Naive B cell (primary cell): Measurements from ENCODE around the gene BROX. TPM values are rescaled to one million over a fixed set of nuclear protein-coding genes. Genes with fewer than 3 reads are reported as not detected.
A peak's percentile ranks its signal among the peaks of the same experiment; 100 is the strongest.

Experiments used
- ATAC-seq, 2 donors: fragments of 150-1000 bp; cut with Tn5 transposase; 2 replicates each; pipeline ENCODE4 v1.10.0; 2021; ENCODE audit warnings: low read depth in 2 of 2, mild to moderate bottlenecking in 2 of 2, moderate library complexity in 2 of 2
- DNase-seq: peaks from one replicate; pipeline ENCODE4 v3.0.0; 2022
- H3K27ac Mint-ChIP-seq, 6 donors: one replicate each; pipeline ENCODE4 v1.8.0; 2020 to 2022; ENCODE audit warnings: mild to moderate bottlenecking in 6 of 6, mixed read lengths in 6 of 6, moderate library complexity in 5 of 6, inconsistent platforms in 2 of 6
- H3K27me3 Mint-ChIP-seq, 3 donors: one replicate each; pipeline ENCODE4 v1.8.0; 2021 to 2022; ENCODE audit warnings: mixed read lengths in 3 of 3, mild to moderate bottlenecking in 1 of 3
- H3K36me3 Mint-ChIP-seq, 2 donors: one replicate each; pipeline ENCODE4 v1.8.0; 2020 to 2022; ENCODE audit warnings: mixed read lengths in 2 of 2, inconsistent platforms in 1 of 2, mild to moderate bottlenecking in 1 of 2
- H3K4me1 Mint-ChIP-seq, 3 donors: one replicate each; pipeline ENCODE4 v1.8.0; 2020 to 2022; ENCODE audit warnings: mixed read lengths in 3 of 3, inconsistent platforms in 1 of 3, mild to moderate bottlenecking in 1 of 3, moderate library complexity in 1 of 3
- H3K4me3 Mint-ChIP-seq, 8 donors: one replicate each; pipeline ENCODE4 v1.8.0; 2020 to 2022; ENCODE audit warnings: mild to moderate bottlenecking in 8 of 8, mixed read lengths in 8 of 8, moderate library complexity in 8 of 8, inconsistent platforms in 2 of 8
- H3K9me3 Mint-ChIP-seq, 7 donors: one replicate each; pipeline ENCODE4 v1.8.0; 2020 to 2022; ENCODE audit warnings: mixed read lengths in 7 of 7, mild to moderate bottlenecking in 5 of 7, inconsistent platforms in 2 of 7, moderate library complexity in 1 of 7
- polyA plus RNA-seq, 6 donors: library from polyadenylated mRNA; unstranded; fragments of 300-500 nt; fragmentation: Illumina TruSeq; gene quantifications; one replicate each; pipeline ENCODE4 v1.2.3, GENCODE V29; 2021; ENCODE audit warnings: low read depth in 6 of 6

The BROX gene
- polyA plus RNA-seq, 6 donors from 2014 or later = 12.1 to 19.0 (median 14.7) TPM

DNA sequence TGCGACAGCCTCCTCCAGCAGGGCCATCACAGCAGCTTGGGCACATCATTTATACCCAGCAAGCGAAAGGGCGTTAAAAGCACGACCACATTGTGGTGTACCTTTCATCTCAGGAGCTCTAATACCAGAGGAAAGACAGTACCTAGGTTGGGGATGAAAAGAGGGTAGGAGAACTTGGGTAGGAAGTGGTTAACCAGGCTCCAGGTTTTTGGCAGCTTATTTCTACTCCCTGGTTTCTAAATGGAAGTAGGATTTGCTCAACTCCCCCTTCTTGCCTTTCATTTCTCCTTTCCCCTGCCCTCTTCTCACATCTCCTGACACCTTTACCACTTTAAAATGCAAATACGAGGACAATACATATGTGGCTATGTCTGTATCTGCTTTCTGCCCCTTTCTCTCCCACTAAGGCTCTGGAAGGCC lies 54.8 kb downstream of the BROX start:
- H3K27ac Mint-ChIP-seq = peak overlapping the region in 5 of 6 donors; percentile 21 to 93 (median 74)
- no peaks in the 10 kb centered on the region for H3K27me3 Mint-ChIP-seq
- peaks cover 0 to 29% (median 14%) of the 10 kb centered on the region in 7 donors for H3K9me3 Mint-ChIP-seq
- no peak for DNase-seq
- H3K4me3 Mint-ChIP-seq = peak overlapping the region in 1 of 8 donors; percentile 41
- peaks cover 9 to 16% of the 10 kb centered on the region in 2 donors for H3K36me3 Mint-ChIP-seq
- ATAC-seq = no peak
- peaks cover 30 to 46% (median 46%) of the 10 kb centered on the region in 3 donors for H3K4me1 Mint-ChIP-seq

DNA sequence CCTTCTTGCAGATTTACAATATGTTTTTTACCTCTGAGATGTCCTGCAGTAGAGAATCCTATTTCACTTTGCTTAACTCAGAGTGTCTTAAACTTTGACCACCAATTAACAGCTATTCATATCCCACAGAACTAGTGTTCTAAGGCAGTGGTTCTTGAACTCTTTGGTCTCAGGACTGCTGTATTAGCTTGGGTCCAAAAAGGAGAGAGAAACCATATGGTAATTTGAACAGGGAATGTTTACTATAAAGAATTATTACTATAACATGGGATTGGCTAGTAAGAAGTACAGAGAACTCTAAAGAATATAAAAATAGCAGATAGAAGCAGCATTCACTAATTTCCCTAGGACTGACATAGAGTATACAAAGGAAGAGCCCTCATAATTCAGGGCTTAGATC lies 56.2 kb downstream of the BROX start:
- no peak for ATAC-seq
- no peak for DNase-seq
- Mint-ChIP-seq H3K27ac (peak overlapping the region in 2 of 6 donors; percentile 57 to 74), H3K4me3 (peak overlapping the region in 1 of 8 donors; percentile 15), H3K4me1 (peaks cover 42 to 60% (median 60%) of the 10 kb centered on the region in 3 donors), H3K36me3 (peaks cover 9 to 16% of the 10 kb centered on the region in 2 donors), H3K9me3 (peaks cover 0 to 29% (median 14%) of the 10 kb centered on the region in 7 donors), H3K27me3 (no peaks in the 10 kb centered on the region)

DNA sequence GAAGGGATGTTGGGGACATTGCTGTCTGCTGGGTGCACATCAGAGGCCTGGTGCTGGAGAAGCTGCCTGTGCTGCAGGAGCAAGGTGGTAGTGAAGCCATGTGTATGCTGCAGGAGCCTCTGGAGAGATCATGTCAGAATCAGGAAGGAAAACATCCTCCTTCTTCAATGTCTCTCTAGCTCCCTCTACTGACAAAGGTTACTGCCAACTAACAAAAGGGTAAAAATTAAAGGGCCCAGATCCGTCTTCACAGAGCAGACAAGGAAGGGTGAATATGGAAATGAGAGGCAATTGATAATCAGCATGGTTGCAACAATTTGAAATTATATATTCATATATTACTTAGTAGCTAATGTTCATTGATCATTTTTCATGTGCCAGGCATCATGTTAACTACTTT lies 56.8 kb downstream of the BROX start:
- H3K36me3 Mint-ChIP-seq = peaks cover 9 to 16% of the 10 kb centered on the region in 2 donors
- ATAC-seq (no peak), DNase-seq (no peak)
- H3K9me3 Mint-ChIP-seq = peaks cover 0 to 29% (median 13%) of the 10 kb centered on the region in 7 donors
- H3K4me3 Mint-ChIP-seq = peak overlapping the region in 1 of 8 donors; percentile 45
- peak overlapping the region in 2 of 6 donors; percentile 36 to 74 for H3K27ac Mint-ChIP-seq
- no peaks in the 10 kb centered on the region for H3K27me3 Mint-ChIP-seq
- H3K4me1 Mint-ChIP-seq = peaks cover 42 to 63% (median 58%) of the 10 kb centered on the region in 3 donors

DNA sequence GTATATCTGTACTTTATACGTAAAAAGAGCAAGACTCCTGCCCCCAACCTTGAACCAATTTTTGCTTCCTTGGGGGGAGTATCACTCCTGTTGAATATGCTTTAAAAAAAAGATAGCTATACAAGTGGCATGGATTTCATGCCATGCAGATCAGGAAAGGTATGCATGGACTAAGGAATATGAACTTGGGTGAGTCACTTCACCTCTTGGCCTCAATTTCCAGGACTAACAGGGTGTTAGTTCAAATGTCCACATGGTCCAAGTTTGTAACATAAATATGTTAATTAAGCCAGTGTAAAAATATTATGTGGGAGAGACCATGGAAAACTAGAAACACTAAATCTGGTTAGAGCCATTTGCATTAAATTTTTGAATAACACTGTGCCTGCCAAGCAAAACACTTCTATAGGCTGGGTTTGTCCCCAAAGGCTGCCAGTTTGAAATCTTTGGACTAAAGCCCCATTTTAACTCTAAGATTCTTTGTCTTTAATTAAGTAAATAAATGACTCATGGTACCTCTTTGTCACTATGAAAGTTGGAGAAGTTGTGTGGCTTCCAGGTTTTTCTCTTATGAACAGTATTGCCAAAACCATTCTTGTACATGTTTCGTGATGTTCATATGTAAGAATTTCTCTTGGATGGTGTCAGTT lies 57.7 kb downstream of the BROX start:
- Mint-ChIP-seq H3K36me3 (peaks cover 9 to 16% of the 10 kb centered on the region in 2 donors), H3K4me1 (peaks cover 50 to 68% (median 65%) of the 10 kb centered on the region in 3 donors), H3K4me3 (peak overlapping the region in 6 of 8 donors; percentile 21 to 79 (median 35)), H3K9me3 (peaks cover 0 to 28% (median 13%) of the 10 kb centered on the region in 7 donors), H3K27ac (peak overlapping the region in 4 of 6 donors; percentile 0 to 94 (median 76)), H3K27me3 (no peaks in the 10 kb centered on the region)
- DNase-seq (no peak), ATAC-seq (no peak)

DNA sequence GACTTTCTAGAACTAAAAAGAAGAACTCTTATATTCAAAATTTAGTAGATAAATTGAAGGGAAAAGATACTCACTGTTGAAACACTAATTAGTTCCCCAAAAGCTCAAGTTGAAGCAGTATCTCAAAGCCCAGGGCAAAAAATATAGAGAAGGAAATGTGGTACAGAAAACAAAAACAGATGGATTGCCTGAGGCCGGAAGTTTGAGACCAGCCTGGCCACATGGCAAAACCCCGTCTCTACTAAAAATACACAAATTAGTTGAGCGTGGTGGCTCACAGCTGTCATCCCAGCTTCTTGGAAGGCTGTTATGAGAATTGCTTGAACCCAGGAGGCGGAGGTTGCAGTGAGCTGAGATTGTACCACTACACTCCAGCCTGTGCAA lies 60.6 kb downstream of the BROX start:
- Mint-ChIP-seq H3K4me1 (peaks cover 41 to 69% (median 61%) of the 10 kb centered on the region in 3 donors), H3K9me3 (peaks cover 0 to 26% (median 11%) of the 10 kb centered on the region in 7 donors), H3K27me3 (no peaks in the 10 kb centered on the region), H3K36me3 (peaks cover 9 to 13% of the 10 kb centered on the region in 2 donors), H3K4me3 (peak overlapping the region; percentile 46 to 94 (median 86)), H3K27ac (peak overlapping the region; percentile 90 to 99 (median 96))
- ATAC-seq (peak; percentile 80), DNase-seq (peak; percentile 76)

DNA sequence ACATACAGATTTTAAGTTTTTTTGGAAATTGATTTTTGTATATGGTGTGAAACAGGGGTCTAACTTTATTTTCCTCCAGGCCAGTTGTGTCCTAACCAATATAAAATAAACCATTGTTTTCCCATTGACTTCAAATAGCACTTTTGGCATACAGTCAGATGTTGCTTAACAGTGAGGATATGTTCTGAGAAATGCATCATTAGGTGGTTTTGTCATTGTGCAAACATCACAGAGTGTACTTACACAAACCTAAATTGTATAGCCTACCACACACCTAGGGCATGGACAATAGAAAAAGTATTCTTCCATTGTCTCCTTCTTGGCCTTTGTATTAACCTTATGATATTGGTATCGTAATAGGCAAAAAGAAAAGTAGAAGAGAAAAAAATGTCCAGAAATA lies 65.1 kb downstream of the BROX start:
- DNase-seq = no peak
- no peak overlapping the region for H3K4me3 Mint-ChIP-seq

DNA sequence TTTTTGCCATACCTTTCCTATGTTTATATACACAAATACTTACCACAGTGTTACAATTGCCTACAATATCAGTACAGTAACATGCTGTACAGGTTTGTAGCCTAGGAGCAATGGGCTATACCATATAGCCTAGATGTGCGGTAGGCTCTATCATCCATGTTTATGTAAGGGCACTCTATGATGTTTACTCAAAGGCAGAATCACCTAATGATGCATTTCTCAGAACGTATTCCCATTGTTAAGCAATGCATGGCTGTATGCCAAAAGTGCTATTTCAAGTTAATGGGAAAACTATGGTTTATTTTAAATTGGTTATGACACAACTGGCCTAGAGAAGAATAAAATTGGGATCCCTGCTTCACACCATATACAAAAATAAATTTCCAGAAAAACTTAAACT lies 65.6 kb downstream of the BROX start:
- no peak for ATAC-seq
- H3K27ac Mint-ChIP-seq = no peak overlapping the region
- no peak for DNase-seq
- no peaks in the 10 kb centered on the region for H3K27me3 Mint-ChIP-seq
- H3K36me3 Mint-ChIP-seq = no peaks in the 10 kb centered on the region
- peaks cover 0 to 7% (median 1%) of the 10 kb centered on the region in 7 donors for H3K9me3 Mint-ChIP-seq
- H3K4me1 Mint-ChIP-seq = peaks cover 24 to 36% (median 28%) of the 10 kb centered on the region in 3 donors
- H3K4me3 Mint-ChIP-seq = no peak overlapping the region

More for the DNA sequence above, 65.1 kb downstream of the BROX start:
- no peak overlapping the region for H3K27ac Mint-ChIP-seq
- peaks cover 27 to 41% (median 34%) of the 10 kb centered on the region in 3 donors for H3K4me1 Mint-ChIP-seq
- no peaks in the 10 kb centered on the region for H3K36me3 Mint-ChIP-seq
- no peaks in the 10 kb centered on the region for H3K27me3 Mint-ChIP-seq
- peaks cover 0 to 7% (median 1%) of the 10 kb centered on the region in 7 donors for H3K9me3 Mint-ChIP-seq
- no peak for ATAC-seq

DNA sequence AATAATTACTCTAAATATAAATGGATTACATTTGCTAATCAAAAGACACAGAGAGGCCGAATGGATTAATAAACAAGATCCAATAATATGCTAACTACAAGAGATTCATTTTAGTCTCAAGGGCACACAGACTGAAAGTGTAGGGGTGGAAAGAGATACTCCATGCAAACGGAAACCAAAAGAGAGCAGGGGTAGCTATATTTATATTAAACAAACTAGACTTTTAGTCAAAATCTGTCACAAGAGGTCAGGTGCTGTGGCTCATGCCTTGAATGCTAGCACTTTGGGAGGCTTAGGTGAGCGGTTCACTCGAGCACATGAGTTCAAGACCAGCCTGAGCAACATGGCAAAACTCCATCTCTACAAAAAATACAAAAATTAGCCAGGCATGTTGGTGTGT lies 68.9 kb downstream of the BROX start:
- no peaks in the 10 kb centered on the region for H3K36me3 Mint-ChIP-seq
- no peak overlapping the region for H3K4me3 Mint-ChIP-seq
- DNase-seq (no peak), ATAC-seq (no peak)
- H3K4me1 Mint-ChIP-seq = peaks cover 25 to 47% (median 32%) of the 10 kb centered on the region in 3 donors
- H3K9me3 Mint-ChIP-seq = peaks cover 0 to 5% (median 0%) of the 10 kb centered on the region in 7 donors
- H3K27ac Mint-ChIP-seq = no peak overlapping the region
- no peaks in the 10 kb centered on the region for H3K27me3 Mint-ChIP-seq

DNA sequence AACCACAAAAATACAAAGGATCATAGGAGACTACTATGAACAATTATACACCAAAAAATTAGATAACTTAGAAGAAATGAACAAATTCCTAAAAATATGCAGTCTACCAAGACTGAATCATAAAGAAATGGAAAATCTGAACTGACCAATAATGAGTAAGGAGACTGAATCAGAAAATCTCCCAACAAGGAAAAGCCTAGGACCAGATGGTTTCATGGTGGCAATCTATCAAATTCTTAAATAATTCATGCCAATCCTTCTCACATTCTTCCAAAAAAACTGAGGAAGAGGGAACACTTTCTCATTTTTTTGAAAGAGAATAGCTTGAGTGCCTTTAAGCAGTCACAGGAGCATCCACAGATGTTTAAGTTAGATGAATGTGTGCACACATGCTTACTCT lies 70.7 kb downstream of the BROX start:
- DNase-seq = no peak
- H3K4me3 Mint-ChIP-seq = no peak overlapping the region
- H3K27ac Mint-ChIP-seq = no peak overlapping the region
- no peaks in the 10 kb centered on the region for H3K36me3 Mint-ChIP-seq
- no peaks in the 10 kb centered on the region for H3K27me3 Mint-ChIP-seq
- peaks cover 36 to 52% (median 42%) of the 10 kb centered on the region in 3 donors for H3K4me1 Mint-ChIP-seq
- H3K9me3 Mint-ChIP-seq = peaks cover 0 to 5% (median 0%) of the 10 kb centered on the region in 7 donors
- ATAC-seq = no peak

DNA sequence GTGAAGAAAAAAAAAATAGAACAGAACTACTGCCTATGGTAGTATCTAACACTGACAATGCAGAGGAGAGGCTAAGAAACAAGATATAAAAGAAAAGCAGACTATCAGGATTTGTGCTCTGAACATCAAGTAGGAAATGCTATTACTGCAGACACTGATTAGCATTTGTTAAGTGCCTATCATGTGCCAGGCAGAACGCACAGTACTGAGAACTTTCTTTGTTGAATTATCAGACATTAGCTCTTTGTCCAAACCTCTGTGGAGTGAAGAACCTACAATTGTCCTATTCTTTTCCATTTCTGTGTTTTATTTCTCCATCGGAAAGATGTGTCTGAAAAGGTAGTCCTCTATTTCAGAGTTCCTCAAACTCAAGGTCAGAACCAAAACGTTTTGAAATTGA lies 72.0 kb downstream of the BROX start:
- H3K4me3 Mint-ChIP-seq = no peak overlapping the region
- DNase-seq (no peak), ATAC-seq (no peak)
- peaks cover 49 to 63% (median 52%) of the 10 kb centered on the region in 3 donors for H3K4me1 Mint-ChIP-seq
- H3K9me3 Mint-ChIP-seq = peaks cover 1 to 9% (median 6%) of the 10 kb centered on the region in 7 donors
- no peak overlapping the region for H3K27ac Mint-ChIP-seq
- H3K27me3 Mint-ChIP-seq = no peaks in the 10 kb centered on the region
- peaks cover 1 to 9% of the 10 kb centered on the region in 2 donors for H3K36me3 Mint-ChIP-seq

Other genes with a start within 250 kb of the BROX start
- under 1 TPM in 1 of 6 donors, not detected in 5; 0.23 TPM for gene HHIPL2, start 164.5 kb upstream of the BROX start, polyA plus RNA-seq
- 10 to 100 TPM in 5 of 6 donors, 1 to 10 TPM in 1; 4.5 to 23.0 (median 15.1) TPM for gene TAF1A, start 122.6 kb upstream of the BROX start, polyA plus RNA-seq
- gene MIA3, start 94.5 kb upstream of the BROX start, polyA plus RNA-seq = 10 to 100 TPM; 32.0 to 76.7 (median 53.0) TPM
- gene AIDA, start 73 bp upstream of the BROX start, polyA plus RNA-seq = 100 to 1,000 TPM in 2 of 6 donors, 10 to 100 TPM in 4; 78.6 to 104 (median 82.1) TPM
- gene FAM177B, start 24.6 kb downstream of the BROX start, polyA plus RNA-seq = 100 to 1,000 TPM in 2 of 6 donors, 10 to 100 TPM in 4; 38.4 to 120 (median 66.8) TPM
- gene DISP1, start 102.5 kb downstream of the BROX start, polyA plus RNA-seq = 1 to 10 TPM; 3.4 to 8.4 (median 5.8) TPM